Stimulated activated CD8-positive, alpha-beta memory T cell treated with anti-CD3 and anti-CD28 coated beads, Interleukin-15, amount 100 ng/mL, for 48 hours (primary cell): ENCODE measurements around the gene CCDC180.
"Not testable (repeated sequence)": the region's sequence is repeated elsewhere in the genome, so short reads cannot be mapped to it uniquely, and the experiment has no call there.

Source experiments
- DNase-seq, 2 donors: peaks; one replicate each; pipeline ENCODE4 v3.0.0-alpha.2; 2020; ENCODE audit warnings: low read depth in 2 of 2

The CCDC180 gene

GRCh38 chr9:97311798-97312500 is 4.5 kb downstream of the CCDC180 start:
- DNase-seq = no peak

DNA sequence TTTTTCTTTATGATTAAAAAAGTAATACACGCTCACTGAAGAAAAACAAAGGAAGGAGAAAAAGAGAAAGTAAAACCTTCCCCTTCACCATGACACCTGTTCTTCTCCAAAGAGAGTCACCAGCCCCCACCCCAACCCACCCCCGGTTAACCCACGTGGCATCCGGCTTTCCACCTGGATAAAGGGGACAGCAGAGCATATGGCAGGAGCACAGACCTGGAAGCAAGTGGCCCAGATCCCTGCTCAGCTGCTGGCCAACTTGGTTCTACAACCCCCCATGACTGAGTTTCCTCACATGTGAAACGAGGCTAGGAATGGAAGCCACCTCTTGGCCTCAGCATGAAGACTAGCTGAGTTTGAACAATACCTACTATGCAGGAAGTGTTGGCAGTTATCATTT is 5.1 kb downstream of the CCDC180 start:
- DNase-seq = no peak

DNA sequence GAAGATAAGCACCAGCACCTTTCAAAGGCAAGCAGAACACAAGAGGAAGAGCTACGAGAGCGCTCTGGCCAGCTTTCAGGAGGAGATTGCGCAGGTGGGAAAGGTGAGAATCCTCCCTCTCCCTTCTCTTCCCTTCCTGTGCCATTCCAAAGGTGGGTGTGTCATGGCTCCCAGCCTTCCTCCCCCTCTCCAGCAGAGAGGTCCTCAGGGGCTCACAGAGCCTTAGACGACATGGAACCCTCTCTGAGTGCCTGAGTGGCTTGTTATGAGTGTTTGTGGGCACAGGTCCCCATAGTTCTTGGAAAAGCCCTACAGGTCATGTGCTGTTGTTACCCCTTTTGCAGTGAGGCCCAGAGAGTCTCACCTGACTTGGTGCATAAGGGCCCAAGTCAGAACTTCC is 5.8 kb downstream of the CCDC180 start:
- no peak for DNase-seq

DNA sequence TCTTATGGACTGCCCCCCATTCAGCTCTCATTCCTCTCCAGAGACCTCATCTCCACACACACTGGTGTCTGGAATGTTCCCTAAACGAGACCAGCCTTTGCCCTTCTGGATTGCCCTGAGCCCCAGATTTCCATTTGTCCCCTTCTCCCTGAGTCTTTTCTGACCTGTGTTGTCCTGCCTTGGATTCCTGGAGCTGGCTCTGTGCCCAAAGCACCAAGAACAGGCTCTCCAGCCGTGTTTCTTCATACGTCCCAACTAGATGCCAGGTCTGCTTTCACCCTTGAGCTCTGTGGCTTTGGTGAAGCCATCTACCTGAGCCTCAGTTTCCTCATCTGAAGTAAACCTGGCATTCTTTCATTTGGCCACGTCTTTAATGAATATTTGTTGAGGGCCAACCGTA is 6.3 kb downstream of the CCDC180 start:
- DNase-seq = no peak

DNA sequence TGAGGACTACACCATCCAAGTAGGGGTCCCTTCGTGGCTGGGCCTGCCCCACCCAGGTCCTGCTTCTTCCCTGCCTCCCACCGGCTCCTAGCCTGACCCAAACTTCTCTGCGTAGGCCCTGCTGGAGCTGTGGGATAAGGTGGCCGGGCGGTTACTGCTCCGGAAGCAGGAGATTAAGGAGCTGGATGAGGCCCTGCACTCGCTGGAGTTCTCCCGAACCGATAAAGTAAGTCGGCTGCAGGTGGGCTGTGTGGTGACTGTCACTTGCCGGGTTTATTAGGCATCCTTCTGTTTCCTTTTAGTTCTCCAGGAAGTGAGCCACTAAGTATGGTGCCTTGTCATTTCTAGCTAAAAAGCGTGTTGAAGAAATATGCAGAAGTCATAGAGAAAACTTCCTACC is 7.0 kb downstream of the CCDC180 start:
- DNase-seq = no peak

DNA sequence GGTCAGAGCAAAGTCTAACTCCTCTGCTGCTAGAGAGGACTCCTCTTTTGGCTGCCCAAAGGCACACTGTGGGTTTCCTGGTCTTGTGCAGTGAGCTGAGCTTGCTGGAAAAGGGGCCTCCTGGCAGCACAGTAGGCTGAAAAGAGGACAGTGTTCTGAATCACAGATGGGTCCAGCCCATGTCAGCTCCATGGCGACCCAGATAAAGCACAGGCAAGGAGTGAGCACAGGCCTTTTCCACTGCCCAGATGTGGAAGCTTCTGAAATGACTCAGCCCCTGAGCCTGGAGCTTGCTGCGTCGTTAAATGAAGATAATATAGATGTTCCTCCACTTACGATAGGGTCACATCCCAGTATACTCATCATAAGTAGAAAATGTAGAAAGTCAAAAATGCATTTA is 8.1 kb downstream of the CCDC180 start:
- DNase-seq = no peak

DNA sequence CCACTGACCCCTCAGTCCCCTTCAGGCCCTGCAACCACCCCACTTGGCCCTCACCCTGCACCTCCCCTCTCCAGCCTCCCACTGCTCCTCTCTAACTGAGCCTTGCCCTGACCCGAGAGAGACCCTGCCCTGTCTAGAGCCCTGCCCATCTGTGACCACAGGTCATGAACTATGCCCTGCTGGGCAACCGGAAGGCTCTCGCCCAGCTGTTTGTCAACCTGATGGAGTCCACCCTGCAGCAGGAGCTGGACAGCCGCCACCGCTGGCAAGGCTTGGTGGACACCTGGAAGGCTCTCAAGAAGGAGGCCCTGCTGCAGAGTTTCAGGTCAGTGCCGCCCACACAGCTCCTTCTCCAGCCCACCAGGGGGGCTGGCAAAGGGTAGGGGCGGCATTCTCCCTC is 9.4 kb downstream of the CCDC180 start:
- DNase-seq = no peak

DNA sequence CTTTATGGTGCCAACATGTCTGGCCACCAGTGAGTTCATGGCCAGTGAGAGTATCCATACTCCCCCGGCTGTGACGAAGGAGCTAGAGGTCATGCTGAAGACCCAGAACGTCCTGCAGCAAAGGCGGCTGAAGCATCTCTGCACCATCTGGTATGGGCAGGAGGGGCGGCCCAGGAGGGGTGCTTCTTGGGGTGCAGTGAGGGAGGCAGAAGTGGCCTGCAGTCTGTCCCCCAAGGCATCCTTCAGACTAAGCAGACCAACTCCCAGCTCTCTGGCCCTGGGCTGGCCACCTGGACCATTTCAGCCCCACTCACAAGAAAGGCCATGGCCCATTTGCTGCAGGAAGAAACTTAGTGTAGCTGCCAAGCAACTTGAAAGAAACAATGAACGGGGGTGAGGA is 11.0 kb downstream of the CCDC180 start:
- no peak for DNase-seq

GRCh38 chr9:97319395-97319794 is 11.9 kb downstream of the CCDC180 start:
- no peak for DNase-seq

DNA sequence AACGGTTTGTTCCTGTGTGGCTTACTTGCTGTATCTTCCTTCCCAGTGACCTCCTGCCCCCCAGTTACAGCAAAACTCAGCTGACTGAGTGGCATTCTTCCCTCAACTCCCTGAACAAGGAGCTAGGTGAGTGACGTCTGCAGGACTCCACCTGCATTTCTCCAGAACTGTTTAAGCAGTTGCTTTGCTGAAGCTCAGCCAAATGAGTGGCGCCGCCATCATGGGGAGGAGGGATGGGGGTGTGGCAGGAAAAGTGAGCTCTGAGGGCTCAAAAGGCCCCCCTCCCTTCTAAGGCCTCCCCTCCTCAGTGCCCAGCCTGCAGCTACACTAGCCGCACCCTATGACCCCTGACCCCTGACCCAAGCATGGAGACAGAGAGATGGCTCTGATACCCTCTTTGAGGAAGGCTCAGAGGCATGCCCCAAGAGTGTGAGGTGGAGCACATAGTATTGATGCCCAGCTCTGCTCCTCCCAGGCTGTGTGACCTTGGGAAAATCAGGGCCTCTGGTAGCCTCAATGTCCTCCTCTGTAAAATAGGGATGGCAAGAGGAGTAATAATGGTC is 12.7 kb downstream of the CCDC180 start:
- DNase-seq = no peak

DNA sequence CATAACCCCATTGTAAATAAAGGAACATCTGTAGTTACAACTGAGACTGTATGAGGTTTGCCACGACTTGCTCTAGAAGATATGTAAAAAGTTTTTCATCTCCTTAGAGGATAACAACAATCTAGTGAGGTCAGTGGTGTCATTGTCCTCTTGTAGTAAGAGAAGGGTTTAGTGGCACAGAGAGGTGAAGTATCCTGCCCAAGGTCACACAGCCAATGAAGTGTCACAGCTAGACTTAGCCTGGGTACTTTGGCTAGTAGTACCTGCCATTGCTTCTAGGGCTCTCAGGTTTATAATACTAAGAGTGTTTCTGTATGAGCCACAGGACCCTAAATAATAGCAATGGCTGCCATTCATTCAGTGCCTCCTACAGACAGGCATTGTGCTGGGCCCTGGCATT is 13.8 kb downstream of the CCDC180 start:
- no peak for DNase-seq

DNA sequence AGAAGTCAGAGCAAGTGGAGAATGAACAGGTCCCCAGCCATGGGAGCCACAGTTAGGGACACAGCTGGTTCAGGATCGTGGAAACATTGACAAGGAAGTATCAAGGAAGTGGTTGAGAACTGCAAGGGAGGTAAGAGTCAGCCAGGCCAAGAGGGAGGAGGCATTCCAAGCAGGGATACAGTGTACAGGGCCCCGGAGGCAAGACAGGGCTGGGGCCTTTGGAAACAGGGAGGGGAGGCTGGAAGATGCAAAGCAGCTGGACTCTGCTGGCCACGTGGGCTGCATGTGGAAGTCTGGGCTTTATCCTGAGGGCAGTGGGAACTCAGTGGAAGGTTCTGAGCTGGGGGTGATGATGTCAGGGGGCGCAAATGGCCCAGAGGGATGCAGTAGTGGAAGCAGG is 14.2 kb downstream of the CCDC180 start:
- DNase-seq = no peak

DNA sequence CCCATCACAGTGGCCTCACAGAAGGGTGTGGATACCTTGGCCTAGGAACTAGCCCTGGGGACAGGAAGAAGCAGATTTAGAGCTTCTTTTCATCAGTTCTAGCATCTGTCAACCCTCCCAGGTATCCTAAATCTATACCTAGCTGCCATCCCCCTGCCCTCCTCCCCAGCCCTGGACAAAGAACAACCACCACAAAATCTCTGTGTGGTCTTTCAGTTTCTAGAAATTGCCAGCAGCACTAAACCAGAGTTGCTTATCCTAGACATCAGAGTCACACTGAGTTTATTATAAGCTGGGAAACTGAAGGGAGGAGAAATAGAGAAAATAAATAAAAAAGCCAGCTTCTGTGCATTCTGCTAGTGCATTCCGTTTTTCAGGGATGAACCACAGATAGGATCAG is 14.6 kb downstream of the CCDC180 start:
- no peak for DNase-seq

DNA sequence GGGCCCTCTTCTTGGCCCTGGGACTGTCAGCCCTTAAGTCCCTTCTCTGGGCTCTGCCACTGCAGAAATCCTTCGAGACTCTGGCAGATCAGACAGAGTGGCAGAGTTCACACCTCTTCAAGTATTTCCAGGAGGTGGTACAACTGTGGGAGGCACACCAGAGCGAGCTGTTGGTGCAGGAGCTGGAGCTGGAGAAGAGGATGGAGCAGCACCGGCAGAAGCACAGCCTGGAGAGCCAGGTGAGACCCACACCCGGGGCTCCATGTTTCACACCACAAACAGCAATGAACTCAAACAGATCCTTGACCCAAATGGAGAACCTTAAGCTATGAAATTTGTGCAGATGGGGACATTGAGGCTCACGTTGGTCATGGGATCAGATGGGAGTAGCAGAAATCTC is 17.5 kb downstream of the CCDC180 start:
- no peak for DNase-seq

GRCh38 chr9:97327562-97327961 is 20.1 kb downstream of the CCDC180 start:
- DNase-seq = no peak

GRCh38 chr9:97332993-97333392 is 25.5 kb downstream of the CCDC180 start:
- DNase-seq = no peak

DNA sequence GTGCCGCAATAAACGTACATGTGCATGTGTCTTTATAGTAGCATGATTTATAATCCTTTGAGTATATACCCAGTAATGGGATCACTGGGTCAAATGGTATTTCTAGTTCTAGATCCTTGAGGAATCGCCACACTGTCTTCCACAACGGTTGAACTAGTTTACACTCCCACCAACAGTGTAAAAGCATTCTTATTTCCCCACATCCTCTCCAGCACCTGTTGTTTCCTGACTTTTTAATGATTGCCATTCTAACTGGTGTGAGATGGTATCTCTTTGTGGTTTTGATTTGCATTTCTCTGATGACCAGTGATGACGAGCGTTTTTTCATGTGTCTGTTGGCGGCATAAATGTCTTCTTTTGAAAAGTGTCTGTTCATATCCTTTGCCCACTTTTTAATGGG is 28.2 kb downstream of the CCDC180 start:
- DNase-seq = not testable (repeated sequence)

DNA sequence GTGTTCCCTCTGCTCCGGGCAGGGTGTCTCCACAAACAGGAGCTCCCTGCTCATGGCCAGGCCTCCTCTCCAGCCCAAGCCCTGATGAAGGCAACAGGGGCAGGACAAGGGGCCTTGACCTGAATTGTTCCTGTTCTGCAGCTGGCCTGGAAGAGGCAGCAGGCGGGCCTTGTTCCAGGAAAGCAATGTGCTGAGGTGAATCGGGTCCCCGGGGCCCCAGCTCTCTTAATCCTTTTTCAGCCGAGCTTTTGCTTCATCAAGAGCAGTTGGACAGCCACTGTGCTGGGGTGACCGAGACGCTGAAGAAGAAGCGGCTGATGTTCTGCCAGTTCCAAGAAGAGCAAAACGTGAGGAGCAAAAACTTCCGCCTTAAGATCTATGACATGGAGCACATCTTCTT is 41.4 kb downstream of the CCDC180 start:
- no peak for DNase-seq

DNA sequence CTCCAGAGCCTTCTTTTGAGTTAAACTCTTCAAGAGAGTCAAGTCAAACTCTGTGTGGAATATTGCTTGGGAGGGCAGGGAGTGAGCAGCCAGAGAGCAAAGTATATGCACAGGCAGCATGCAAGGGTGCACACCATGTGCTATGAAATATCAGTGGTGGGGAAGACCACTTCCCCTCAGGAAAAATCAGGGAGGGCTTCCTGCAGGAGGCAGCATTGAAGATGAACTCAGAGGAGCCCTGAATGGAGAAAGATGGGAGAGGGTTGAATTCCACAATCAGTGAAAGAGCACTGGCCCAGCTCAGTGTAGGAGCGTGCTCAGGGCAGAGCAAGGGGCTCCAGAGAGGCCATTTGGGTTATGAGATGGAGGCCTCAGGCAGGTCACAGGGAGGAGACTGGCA is 41.9 kb downstream of the CCDC180 start:
- no peak for DNase-seq

DNA sequence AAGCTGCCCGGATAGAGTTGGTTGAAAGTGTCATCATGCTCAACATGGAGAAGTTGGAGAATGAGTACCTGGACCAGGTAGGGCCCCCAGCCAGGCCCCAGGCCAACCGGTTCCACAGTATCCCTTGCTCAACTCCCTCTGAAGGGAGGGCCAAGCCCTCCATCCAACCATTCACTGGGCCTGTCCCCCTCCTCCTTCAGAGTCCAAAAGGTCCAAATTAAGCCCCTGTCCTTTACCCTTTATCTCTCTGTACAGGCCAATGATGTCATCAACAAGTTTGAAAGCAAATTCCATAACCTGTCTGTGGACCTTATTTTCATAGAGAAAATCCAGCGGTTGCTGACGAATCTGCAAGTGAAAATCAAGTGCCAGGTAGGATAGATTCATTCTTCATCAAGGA is 47.2 kb downstream of the CCDC180 start:
- DNase-seq = no peak

- no peak for DNase-seq
Observed at GRCh38 chr9:97357056-97357455, 49.6 kb downstream of the CCDC180 start.
